Measurements from ENCODE around the gene ANAPC2. TPM values are rescaled to one million over a fixed set of nuclear protein-coding genes. Genes with fewer than 3 reads are reported as not detected.

The ANAPC2 gene
- total RNA-seq, 1 donor = 22.9 TPM

DNA sequence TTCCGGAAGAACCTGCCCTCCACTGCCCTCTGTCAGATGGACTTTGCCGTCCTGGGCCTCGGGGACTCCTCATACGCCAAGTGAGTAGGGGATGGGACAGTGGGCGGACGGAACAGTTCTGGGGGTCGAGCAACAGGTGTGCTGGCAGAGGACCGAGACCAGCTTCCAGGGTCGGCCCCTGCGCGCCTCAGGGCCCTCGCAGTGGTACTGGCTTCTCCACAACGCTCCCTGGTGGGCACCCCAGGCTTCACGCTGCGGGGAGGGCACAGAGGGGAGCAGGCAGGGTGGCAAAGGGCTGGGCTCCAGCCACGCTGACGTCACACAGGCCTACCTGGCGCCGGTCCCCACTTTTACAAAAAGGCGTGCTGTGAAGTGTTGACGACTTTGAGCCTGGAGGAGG is 24.2 kb upstream of the ANAPC2 start:
- no peak overlapping the region for H3K4me3 ChIP-seq (ENCODE audit: low read depth, low read length)
- DNase-seq (ENCODE audit: low read depth) = no peak
- TF ChIP-seq, protein P1, sequence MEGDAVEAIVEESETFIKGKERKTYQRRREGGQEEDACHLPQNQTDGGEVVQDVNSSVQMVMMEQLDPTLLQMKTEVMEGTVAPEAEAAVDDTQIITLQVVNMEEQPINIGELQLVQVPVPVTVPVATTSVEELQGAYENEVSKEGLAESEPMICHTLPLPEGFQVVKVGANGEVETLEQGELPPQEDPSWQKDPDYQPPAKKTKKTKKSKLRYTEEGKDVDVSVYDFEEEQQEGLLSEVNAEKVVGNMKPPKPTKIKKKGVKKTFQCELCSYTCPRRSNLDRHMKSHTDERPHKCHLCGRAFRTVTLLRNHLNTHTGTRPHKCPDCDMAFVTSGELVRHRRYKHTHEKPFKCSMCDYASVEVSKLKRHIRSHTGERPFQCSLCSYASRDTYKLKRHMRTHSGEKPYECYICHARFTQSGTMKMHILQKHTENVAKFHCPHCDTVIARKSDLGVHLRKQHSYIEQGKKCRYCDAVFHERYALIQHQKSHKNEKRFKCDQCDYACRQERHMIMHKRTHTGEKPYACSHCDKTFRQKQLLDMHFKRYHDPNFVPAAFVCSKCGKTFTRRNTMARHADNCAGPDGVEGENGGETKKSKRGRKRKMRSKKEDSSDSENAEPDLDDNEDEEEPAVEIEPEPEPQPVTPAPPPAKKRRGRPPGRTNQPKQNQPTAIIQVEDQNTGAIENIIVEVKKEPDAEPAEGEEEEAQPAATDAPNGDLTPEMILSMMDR (IDR thresholded peaks at IDR 0.05; ENCODE audit: insufficient read depth, low read depth, low read length) = no peak

- no peak overlapping the region for H3K4me3 ChIP-seq (ENCODE audit: low read depth, low read length)
- no peak for DNase-seq (ENCODE audit: low read depth)
- TF ChIP-seq, protein P1 (IDR thresholded peaks at IDR 0.05; ENCODE audit: insufficient read depth, low read depth, low read length) = no peak
Measured at GRCh38 chr9:137211532-137211931, 23.2 kb upstream of the ANAPC2 start.

GRCh38 chr9:137206602-137207001 is 18.2 kb upstream of the ANAPC2 start:
- H3K4me3 ChIP-seq (ENCODE audit: low read depth, low read length) = peak overlapping the region; percentile 96
- TF ChIP-seq, protein P1 (IDR thresholded peaks at IDR 0.05; ENCODE audit: insufficient read depth, low read depth, low read length) = no peak

GRCh38 chr9:137205126-137206069 is 17.0 kb upstream of the ANAPC2 start, which contains the start of the genes NDOR1 and TMEM203:
NDOR1 (plus strand) TSS chr9:137205700; CDS start chr9:137205778, 78 bp downstream.
TMEM203 (minus strand) TSS chr9:137205648; CDS start chr9:137205414, 234 bp downstream.
- peak within 1 kb of the TSS; percentile 96 for H3K4me3 ChIP-seq (ENCODE audit: low read depth, low read length)
- DNase-seq (ENCODE audit: low read depth) = peak; percentile 85
- TF ChIP-seq, protein P1 (IDR thresholded peaks at IDR 0.05; ENCODE audit: insufficient read depth, low read depth, low read length) = no peak

More at GRCh38 chr9:137206602-137207001, 18.2 kb upstream of the ANAPC2 start:
- no peak for DNase-seq (ENCODE audit: low read depth)

DNA sequence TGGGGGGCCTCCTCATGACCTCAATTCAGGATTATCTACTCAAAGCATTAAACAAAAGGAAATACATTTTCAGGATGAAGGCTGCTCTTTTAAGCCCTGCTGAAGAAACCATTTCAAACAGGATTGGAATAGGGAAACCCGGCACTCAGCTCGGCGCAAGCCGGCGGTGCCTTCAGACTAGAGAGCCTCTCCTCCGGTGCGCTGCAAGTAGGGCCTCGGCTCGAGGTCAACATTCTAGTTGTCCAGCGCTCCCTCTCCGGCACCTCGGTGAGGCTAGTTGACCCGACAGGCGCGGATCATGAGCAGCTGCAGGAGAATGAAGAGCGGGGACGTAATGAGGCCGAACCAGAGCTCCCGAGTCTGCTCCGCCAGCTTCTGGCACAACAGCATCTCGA is 16.4 kb upstream of the ANAPC2 start:
- peak overlapping the region; percentile 96 for H3K4me3 ChIP-seq (ENCODE audit: low read depth, low read length)
- TF ChIP-seq, protein P1 (IDR thresholded peaks at IDR 0.05; ENCODE audit: insufficient read depth, low read depth, low read length) = no peak
- no peak for DNase-seq (ENCODE audit: low read depth)

- no peak for DNase-seq (ENCODE audit: low read depth)
- TF ChIP-seq, protein P1 (IDR thresholded peaks at IDR 0.05; ENCODE audit: insufficient read depth, low read depth, low read length) = no peak
- H3K4me3 ChIP-seq (ENCODE audit: low read depth, low read length) = no peak overlapping the region
Measured at GRCh38 chr9:137202966-137203365, 14.6 kb upstream of the ANAPC2 start.

Data from fibroblast of villous mesenchyme (primary cell).